ENCODE measurements around the gene LAMA3.

The LAMA3 gene

DNA sequence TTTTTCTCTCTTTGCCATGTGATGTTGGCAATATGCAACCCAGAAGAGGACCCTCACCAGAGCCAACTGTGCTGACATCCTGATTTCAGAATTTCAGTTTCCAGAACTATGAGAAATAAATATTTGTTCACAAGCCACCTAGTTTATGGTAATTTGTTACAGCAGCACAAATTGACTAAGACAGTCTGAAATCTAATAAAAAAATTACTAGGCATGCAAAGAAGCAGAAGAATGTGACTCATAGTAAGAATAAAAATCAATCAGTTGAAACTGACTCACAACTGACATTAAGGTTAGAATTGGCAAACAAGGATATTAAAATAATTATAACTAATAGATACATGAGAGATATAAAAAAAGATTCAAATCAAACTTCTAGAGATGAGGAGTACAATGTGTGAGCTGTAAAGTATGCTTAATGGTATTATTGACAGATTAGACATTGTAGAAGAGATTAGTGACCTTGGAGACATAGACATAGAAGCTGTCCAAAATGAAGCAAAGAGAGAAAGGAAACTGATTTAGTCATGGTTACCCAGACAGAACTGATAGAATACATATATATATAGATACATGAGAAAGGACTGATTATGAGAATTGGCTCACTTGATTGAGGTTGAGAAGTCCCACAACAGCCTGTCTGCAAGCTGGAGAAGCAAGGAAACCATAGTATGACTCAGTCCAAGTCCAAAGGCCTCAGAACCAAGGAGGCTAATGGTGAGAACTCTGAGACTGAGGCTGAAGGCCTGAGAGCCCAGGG, 297.5 kb downstream of the LAMA3 start:
- DNase-seq: no peak

DNA sequence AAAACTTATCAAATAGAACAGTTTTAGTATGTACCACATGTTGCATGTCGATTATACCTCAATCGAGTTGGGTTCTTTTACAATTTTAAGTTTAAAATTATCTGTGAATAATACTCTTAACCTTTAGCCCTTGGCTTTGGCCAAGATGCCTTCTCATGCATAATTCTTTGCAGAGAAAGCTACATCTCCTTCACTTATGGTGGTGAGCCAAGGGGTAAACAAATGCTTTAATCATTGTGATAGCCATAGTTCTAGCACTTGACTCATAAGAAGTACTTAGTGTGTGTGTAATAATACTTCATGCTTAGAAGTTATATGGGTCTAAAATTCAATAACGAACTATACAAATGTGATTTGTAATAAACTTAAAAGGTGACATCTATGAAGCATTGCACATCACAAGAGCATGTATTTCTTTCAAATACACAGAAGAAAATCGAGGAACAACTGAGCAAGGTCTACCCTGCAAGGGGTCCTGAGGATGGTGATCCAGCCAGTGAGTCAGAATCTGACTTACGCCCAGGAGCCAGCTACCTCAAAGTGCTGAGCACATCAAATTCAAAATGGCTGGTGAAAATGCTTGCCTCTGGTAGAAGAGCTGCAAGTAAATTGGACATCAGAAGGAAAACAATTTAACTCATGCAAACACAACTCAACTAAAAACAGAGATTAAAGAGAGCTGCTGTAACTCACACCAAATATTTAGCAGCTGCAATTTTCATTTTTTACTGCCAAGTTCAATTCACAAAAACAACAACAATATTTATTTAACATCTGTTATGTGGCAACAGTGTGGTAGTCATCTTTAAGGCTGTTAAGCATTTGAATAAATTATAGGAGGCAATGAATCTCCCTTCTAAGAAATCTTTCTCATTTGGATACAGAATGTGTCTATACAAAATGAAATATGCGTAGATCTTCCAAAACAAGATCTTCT, 301.5 kb downstream of the LAMA3 start:
- DNase-seq: no peak

DNA sequence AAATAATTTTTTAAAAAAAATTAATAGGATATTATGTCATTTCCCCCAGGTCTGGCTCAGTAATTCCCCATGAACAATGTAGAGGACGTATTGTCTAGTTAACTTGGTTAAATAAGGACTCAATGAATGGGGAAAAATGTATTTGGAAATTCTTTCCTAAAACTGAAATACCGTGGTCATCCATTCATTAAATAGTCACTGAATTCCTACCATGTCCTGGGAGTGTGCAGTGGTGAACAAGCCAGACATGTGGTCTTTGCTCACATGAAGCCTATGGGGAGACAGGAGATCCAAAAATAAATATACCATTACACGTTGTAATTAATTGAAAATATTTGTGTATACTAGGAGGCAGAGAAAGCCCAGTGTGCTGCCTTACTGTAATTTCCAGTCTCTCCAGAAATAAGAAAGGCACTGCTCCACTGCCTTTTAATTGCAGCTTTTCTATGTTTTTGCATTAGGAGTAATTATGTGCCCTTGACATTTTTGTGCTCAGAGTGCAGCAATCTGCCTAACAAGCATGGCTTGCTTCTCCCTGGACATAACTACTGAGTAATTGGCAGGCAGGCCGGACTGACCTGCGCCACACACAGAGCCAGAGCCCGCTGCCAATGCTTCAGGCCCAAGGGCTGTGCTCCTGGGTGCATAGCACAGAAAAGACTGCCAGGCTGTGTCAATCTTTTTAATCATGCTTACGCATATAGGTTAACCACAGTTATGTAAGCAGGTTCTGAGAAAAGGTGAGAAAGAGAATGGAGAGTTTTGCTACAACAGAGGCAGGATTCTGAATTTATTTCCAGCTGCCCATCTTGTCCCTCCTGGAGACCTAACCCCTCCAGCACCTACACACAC, 303.1 kb downstream of the LAMA3 start:
- no peak for DNase-seq

DNA sequence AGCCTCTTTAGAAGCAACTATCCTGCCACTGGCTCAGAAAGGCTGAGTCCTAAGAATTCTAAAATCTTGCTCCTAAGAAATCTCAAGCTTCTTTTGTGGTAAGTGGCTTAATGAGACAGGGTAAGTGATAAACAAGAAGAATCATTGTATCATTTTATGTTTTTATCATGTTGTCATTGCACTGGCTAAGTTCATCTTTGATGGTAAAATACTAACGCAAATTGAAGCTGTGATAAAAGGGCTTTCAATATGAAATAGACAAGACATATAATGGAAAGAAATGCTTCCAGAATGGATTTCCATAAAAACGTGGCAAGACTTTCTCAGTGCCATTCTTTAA, 303.7 kb downstream of the LAMA3 start:
- DNase-seq: no peak

DNA sequence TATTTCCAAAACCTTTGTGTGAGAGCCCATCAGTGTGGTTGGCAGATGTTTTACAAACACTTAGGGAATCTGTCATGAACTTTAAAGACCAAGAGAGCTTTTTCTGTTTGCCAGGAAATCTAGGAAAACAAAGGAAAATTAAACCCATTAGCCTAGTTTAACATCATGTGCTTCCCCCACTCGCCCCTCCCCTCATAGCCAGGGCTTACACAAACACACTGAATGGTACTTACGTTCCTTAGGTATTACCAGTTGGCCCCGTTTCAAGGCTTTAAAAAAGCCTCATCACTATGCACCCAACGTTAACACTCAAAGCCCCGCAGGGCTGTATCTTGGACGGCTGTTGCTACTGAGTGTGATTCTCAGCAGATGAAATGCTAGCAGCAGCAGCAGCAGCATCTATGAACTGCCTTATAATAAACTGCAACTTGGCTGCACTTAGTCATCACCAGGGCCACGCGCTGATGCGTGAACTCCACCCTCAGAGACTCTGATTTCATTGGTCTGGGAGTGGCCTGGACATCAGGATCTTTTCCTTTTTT, 305.2 kb downstream of the LAMA3 start:
- no peak for DNase-seq

DNA sequence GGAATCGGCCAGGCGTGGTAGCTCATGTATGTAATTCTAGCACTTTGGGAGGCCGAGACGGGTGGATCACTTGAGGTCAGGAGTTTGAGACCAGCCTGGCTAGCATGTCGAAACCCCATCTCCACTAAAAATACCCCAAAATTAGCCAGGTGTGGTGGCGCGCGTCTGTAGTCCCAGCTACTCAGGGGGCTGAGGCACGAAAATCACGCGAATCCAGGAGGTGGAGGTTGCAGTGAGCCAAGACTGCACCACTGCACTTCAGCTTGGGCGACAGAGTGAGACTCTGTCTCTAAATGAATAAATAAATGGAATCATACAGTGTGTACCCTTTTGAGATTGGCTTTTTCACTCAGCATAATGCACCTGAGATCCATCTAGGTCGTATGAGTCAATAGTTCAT, 305.9 kb downstream of the LAMA3 start:
- no peak for DNase-seq

DNA sequence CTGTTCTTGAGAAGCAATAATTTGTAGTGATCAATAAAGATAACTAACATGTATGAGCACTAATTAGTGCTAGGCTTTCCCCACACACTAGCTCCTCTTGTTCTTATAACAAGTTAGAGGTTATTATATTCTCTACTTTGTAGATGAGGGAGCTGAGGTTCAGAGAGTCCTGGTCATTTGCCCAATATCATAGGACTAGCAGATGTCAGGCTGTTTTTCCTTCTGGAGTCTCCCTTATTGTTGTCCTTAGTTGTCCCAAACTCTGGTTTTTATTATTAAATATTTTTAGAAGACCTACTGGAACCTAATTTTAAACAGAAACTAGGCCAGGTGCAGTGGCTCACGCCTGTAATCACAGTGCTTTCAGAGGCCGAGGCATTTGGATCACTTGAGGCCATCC, 308.8 kb downstream of the LAMA3 start:
- no peak for DNase-seq

DNA sequence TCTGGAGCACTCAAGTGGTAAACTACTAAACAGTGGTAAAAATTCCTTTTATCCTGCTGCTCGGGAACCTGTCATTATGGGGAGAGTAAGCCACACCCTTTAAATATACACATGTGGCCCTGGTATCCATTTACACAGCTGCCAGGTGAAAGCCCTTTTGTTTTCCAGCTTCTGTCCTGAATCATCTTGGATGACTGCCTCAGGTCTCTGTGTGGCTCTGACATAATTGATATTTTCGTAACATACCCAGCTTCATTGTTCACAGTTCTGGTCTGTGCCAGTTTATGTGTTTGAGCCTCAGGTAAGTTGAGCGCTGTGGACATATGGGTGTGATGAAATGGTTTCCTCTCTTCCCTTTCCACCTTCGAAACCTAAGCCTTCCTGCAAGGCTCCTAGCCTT, 309.6 kb downstream of the LAMA3 start:
- no peak for DNase-seq

DNA sequence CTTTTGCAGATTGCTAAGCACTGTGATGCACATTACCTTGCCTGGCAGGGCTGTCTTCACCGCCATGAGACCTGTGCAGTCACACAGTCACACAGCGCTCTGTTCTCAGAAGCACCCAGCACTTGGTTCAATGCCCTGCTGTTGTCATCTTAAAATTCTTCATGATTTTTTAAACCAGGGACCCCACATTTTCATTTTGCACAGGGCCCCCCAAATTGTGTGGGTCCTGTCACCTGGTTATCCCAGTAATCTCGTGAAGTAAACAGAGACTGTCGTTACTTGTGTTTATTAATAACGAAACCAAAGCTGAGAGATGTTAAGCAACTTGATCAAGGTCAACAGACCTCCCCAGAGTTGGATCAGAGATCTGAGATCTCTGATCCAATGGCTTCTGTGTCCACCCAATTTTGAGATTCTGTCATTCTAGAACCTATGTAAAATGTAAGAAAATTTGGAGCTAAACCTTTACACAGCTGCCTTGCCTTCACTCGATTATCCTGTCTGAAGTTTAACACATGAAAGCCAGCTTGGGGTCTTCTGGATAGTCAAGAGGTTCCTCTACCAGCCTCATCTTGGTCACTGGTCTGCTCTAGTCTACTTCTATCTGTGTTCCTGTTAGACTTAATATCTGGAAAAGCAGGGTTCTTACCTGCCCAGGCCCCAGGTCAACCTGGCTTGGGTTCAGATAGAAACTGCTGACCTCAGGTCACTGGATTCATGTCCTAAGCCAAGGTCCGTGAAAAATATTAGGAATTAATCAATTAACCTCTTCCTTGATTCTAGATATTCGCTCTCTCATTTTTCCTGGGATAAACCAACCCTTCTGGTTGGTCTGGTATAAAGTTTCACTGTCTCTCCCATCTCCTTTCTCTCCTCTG, 311.6 kb downstream of the LAMA3 start:
- DNase-seq: no peak

DNA sequence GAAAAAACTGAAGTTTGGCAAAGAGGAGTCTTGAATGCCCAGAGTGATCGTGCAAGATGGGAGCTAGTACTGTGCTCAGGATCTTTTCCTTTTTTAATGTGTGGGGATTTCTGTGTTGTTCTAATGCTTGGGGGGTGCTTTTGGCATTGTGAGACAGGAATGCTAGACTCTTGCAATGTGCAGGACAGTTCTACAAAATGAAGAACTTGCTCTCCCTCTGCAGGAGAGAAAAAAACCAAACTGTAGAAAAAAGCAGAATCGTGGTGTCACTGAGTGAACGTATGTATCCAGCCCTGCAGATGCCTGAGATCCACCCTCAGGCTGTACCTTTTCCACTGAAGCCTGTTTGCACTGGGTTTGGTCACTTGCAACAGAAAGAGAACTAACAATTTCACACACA, 313.2 kb downstream of the LAMA3 start:
- no peak for DNase-seq

DNA sequence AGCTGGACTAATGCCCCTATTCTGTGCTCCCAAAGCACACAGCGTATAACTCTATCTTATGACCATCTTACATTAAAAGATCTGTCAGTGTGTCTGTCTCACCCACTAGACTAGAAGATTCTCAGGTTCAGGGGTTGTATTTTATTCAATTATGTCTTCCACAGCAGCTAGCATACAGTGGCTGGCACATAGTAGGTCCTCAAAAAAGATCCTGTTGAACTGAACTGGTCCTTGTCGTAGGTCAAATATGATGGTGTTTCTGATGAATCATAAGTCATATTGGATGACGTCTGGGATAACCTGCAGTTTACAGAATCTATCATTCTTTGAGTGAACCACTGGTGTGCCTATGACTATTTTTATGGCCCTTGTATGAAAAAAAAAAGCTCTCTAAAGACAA, 314.0 kb downstream of the LAMA3 start:
- DNase-seq: no peak

DNA sequence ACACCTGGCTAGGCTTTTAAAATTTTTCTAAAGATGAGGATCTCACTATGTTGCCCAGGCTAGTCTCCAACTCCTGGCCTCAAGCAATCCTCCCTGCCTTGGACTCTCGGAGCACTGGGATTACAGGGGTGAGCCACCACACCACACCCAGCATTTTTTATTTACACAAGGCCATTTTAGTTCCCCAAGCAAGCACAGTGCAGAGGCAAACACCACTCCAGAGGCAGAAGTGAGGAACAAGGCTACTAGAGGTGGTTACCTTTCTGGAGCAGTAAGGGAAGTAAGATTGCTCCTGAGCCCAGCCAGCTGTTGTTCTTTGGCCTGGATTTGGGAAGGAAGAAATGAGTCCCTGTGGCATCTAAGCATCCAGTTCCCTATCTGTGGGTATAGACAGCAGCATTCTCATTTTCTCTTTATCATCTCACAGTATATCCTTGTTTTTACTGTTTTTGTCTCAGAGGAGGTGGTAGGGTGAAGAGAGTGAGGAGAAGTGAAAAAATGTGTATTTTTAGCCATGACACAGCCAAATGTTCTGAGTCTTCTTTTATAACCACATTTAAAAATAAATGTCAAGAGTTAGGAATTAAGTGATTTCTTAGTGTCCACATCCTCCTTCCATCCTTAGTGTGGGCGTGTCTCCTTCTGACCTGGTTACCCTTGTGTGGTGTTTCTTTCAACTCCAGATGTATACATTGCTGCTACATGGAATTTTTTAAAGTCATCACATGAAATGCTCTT, 314.8 kb downstream of the LAMA3 start:
- no peak for DNase-seq

Measured in GF-D8 (cell line).